ENCODE data around the gene IER5L.
"Not testable (repeated sequence)": the region's sequence is repeated elsewhere in the genome, so short reads cannot be mapped to it uniquely, and the experiment has no call there.

The IER5L gene

GRCh38 chr9:129131300-129132145, 46.5 kb downstream of the IER5L start:
- DNase-seq (ENCODE audit: insufficient read length) (peak; percentile 92), FAIRE-seq (peak; percentile 92)
- no peak for TF ChIP-seq POLR2A (IDR thresholded peaks at IDR 0.05; ENCODE audit: low read depth, low read length)
- TF ChIP-seq POLR2AphosphoS5 (IDR thresholded peaks at IDR 0.05; ENCODE audit: low read depth, low read length): no peak
- no peak for TF ChIP-seq TAF1 (IDR thresholded peaks at IDR 0.05; ENCODE audit: borderline replicate concordance, low read depth, low read length)

GRCh38 chr9:129130791-129131190, 47.3 kb downstream of the IER5L start:
- no peak for DNase-seq (ENCODE audit: insufficient read length)
- TF ChIP-seq POLR2A (IDR thresholded peaks at IDR 0.05; ENCODE audit: low read depth, low read length) (no peak), POLR2AphosphoS5 (IDR thresholded peaks at IDR 0.05; ENCODE audit: low read depth, low read length) (no peak), TAF1 (IDR thresholded peaks at IDR 0.05; ENCODE audit: borderline replicate concordance, low read depth, low read length) (no peak)
- no peak for FAIRE-seq

DNA sequence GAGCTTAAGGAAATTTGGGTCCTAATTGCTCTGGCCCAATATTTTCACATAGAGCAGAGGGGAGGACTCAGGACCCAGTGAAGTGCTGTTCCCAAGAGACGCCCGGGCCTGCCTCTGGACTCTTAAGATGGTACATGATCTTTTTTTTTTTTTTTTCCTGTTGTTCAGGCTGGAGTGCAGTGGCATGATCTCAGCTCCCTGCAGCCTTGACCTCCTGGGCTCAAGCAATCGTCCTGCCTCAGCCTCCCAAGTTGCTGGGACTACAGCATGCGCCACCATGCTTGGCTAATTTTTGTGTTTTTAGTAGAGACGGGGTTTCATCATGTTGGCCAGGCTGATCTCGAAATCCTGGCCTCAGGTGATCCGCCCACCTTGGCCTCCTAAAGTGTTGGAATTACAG, 47.8 kb downstream of the IER5L start:
- not testable (repeated sequence) for DNase-seq (ENCODE audit: insufficient read length); FAIRE-seq

- DNase-seq (ENCODE audit: insufficient read length) (no peak), FAIRE-seq (no peak)
- TF ChIP-seq POLR2AphosphoS5 (IDR thresholded peaks at IDR 0.05; ENCODE audit: low read depth, low read length): no peak
- TF ChIP-seq POLR2A (IDR thresholded peaks at IDR 0.05; ENCODE audit: low read depth, low read length): no peak
- TF ChIP-seq TAF1 (IDR thresholded peaks at IDR 0.05; ENCODE audit: borderline replicate concordance, low read depth, low read length): no peak
Measured at GRCh38 chr9:129128689-129129088, 49.4 kb downstream of the IER5L start.

GRCh38 chr9:129126749-129127618, 51.1 kb downstream of the IER5L start:
- FAIRE-seq (no peak), DNase-seq (ENCODE audit: insufficient read length) (no peak)
- no peak for TF ChIP-seq POLR2AphosphoS5 (IDR thresholded peaks at IDR 0.05; ENCODE audit: low read depth, low read length)
- no peak for TF ChIP-seq TAF1 (IDR thresholded peaks at IDR 0.05; ENCODE audit: borderline replicate concordance, low read depth, low read length)
- no peak for TF ChIP-seq POLR2A (IDR thresholded peaks at IDR 0.05; ENCODE audit: low read depth, low read length)
